BE2C (cell line): ENCODE measurements around the gene NPAT.
"Not testable (repeated sequence)": the region's sequence is repeated elsewhere in the genome, so short reads cannot be mapped to it uniquely, and the experiment has no call there.

Experiments
- DNase-seq: peaks from one replicate; pipeline ENCODE4 v3.0.0-alpha.2; 2020
- H3K27me3 ChIP-seq: fragments of 250-450 bp; sonication (Bioruptor Pico); 2 replicates; pipeline ENCODE4 v1.5.1; 2020; ENCODE audit warnings: mild to moderate bottlenecking
- H3K36me3 ChIP-seq: fragments of 250-450 bp; sonication (Bioruptor Pico); 2 replicates; pipeline ENCODE4 v1.5.1; 2020; ENCODE audit warnings: mild to moderate bottlenecking
- H3K4me1 ChIP-seq: fragments of 250-450 bp; sonication (Bioruptor Pico); 2 replicates; pipeline ENCODE4 v1.5.1; 2020
- H3K4me3 ChIP-seq: 2 replicates; pipeline ENCODE4 v1.5.1; 2011; ENCODE audit warnings: low read depth, low read length
- H3K9me3 ChIP-seq: fragments of 250-450 bp; sonication (Bioruptor Pico); 2 replicates; pipeline ENCODE4 v1.5.1; 2020
- CTCF ChIP-seq: IDR thresholded peaks from 2 replicates; pipeline ENCODE4 v1.5.1; 2012; ENCODE audit warnings: mild to moderate bottlenecking, low read depth, low read length

The NPAT gene

GRCh38 chr11:108148556-108148955 lies 73.9 kb downstream of the NPAT start:
- no peak overlapping the region for H3K4me3 ChIP-seq
- TF ChIP-seq CTCF: no peak
- H3K36me3 ChIP-seq: peaks cover 77% of the 10 kb centered on the region
- peaks cover 8% of the 10 kb centered on the region; the same call in 1 of the 2 replicates for H3K4me1 ChIP-seq
- no peaks in the 10 kb centered on the region for H3K27me3 ChIP-seq
- no peaks in the 10 kb centered on the region for H3K9me3 ChIP-seq
- DNase-seq: no peak

GRCh38 chr11:108147150-108147549 lies 75.3 kb downstream of the NPAT start:
- TF ChIP-seq CTCF: no peak
- Histone ChIP-seq H3K36me3 (peaks cover 82% of the 10 kb centered on the region), H3K4me3 (no peak overlapping the region), H3K9me3 (no peaks in the 10 kb centered on the region), H3K27me3 (no peaks in the 10 kb centered on the region), H3K4me1 (peaks cover 8% of the 10 kb centered on the region; the same call in 1 of the 2 replicates)
- DNase-seq: no peak

GRCh38 chr11:108144615-108145014 lies 77.8 kb downstream of the NPAT start:
- no peak for TF ChIP-seq CTCF

GRCh38 chr11:108142304-108142703 lies 80.1 kb downstream of the NPAT start:
- no peaks in the 10 kb centered on the region for H3K4me1 ChIP-seq
- H3K4me3 ChIP-seq: no peak overlapping the region
- TF ChIP-seq CTCF: no peak
- no peak for DNase-seq
- H3K36me3 ChIP-seq: peaks cover 75% of the 10 kb centered on the region
- no peaks in the 10 kb centered on the region for H3K27me3 ChIP-seq
- H3K9me3 ChIP-seq: no peaks in the 10 kb centered on the region

More at GRCh38 chr11:108144615-108145014, 77.8 kb downstream of the NPAT start:
- Histone ChIP-seq H3K36me3 (peaks cover 85% of the 10 kb centered on the region), H3K4me3 (no peak overlapping the region), H3K27me3 (no peaks in the 10 kb centered on the region), H3K9me3 (no peaks in the 10 kb centered on the region), H3K4me1 (peaks cover 8% of the 10 kb centered on the region; the same call in 1 of the 2 replicates)
- DNase-seq: no peak

GRCh38 chr11:108137212-108137611 lies 85.2 kb downstream of the NPAT start:
- Histone ChIP-seq H3K9me3 (no peaks in the 10 kb centered on the region), H3K4me3 (no peak overlapping the region), H3K27me3 (no peaks in the 10 kb centered on the region), H3K4me1 (peaks cover 6% of the 10 kb centered on the region), H3K36me3 (peaks cover 63% of the 10 kb centered on the region)
- no peak for TF ChIP-seq CTCF
- DNase-seq: no peak

GRCh38 chr11:108135845-108136544 lies 86.4 kb downstream of the NPAT start:
- H3K4me1 ChIP-seq: peaks cover 6% of the 10 kb centered on the region
- no peak for DNase-seq

GRCh38 chr11:108132993-108133538 lies 89.4 kb downstream of the NPAT start:
- not testable (repeated sequence) for H3K27me3 ChIP-seq, H3K4me3 ChIP-seq, H3K9me3 ChIP-seq, H3K4me1 ChIP-seq, DNase-seq
- H3K36me3 ChIP-seq: peaks cover 55% of the 10 kb centered on the region

More at GRCh38 chr11:108135845-108136544, 86.4 kb downstream of the NPAT start:
- TF ChIP-seq CTCF: peak; percentile 52
- H3K9me3 ChIP-seq: no peaks in the 10 kb centered on the region
- no peaks in the 10 kb centered on the region for H3K27me3 ChIP-seq
- no peak overlapping the region for H3K4me3 ChIP-seq
- H3K36me3 ChIP-seq: peaks cover 57% of the 10 kb centered on the region
